DND-41 (cell line): Measurements from ENCODE around the gene ADORA3.

ENCODE experiments used
- ATAC-seq: fragments of 200-7000 bp; cut with Tn5 transposase; 3 replicates; pipeline ENCODE4 v1.9.1; 2021; ENCODE audit warnings: low read depth; ENCODE audit not compliant: insufficient read depth
- DNase-seq: peaks from one replicate; pipeline ENCODE4 v3.0.0-alpha.2; 2020
- H2AFZ ChIP-seq: 2 replicates; pipeline ENCODE4 v1.6.0; 2012; ENCODE audit warnings: low read depth, low read length
- H3K27ac ChIP-seq: 2 replicates; pipeline ENCODE4 v1.5.1; 2012; ENCODE audit warnings: low read length, inconsistent platforms
- H3K27me3 ChIP-seq: fragments of 200-600 bp; sonication (generic); 2 replicates; pipeline ENCODE4 v1.6.0; 2012; ENCODE audit warnings: low read length, mild to moderate bottlenecking, inconsistent platforms; ENCODE audit not compliant: insufficient read depth, poor library complexity
- H3K36me3 ChIP-seq: 2 replicates; pipeline ENCODE4 v1.5.1; 2012; ENCODE audit warnings: low read length, inconsistent platforms; ENCODE audit not compliant: insufficient read depth
- H3K4me1 ChIP-seq: 2 replicates; pipeline ENCODE4 v1.5.1; 2012; ENCODE audit warnings: mild to moderate bottlenecking, low read length; ENCODE audit not compliant: insufficient read depth
- H3K4me2 ChIP-seq: 2 replicates; pipeline ENCODE4 v1.6.0; 2012; ENCODE audit warnings: mild to moderate bottlenecking, moderate library complexity, low read length, inconsistent platforms; ENCODE audit not compliant: insufficient read depth
- H3K4me3 ChIP-seq, 2 experiments: fragments of 200-600 bp in 1 of 2; shearing (Covaris generic) in 1 of 2; 2 replicates each; pipeline ENCODE4 v1.5.1; 2012 to 2016; ENCODE audit warnings: inconsistent platforms in 2 of 2, low read length in 2 of 2, mild to moderate bottlenecking in 2 of 2, low read depth in 1 of 2, moderate library complexity in 1 of 2
- H3K79me2 ChIP-seq: 2 replicates; pipeline ENCODE4 v1.6.0; 2012; ENCODE audit warnings: low read length, inconsistent platforms; ENCODE audit not compliant: insufficient read depth
- H3K9ac ChIP-seq: 2 replicates; pipeline ENCODE4 v1.6.0; 2012; ENCODE audit warnings: low read depth, mild to moderate bottlenecking, inconsistent platforms, low read length, moderate library complexity
- H3K9me3 ChIP-seq: 2 replicates; pipeline ENCODE4 v1.5.1; 2012; ENCODE audit warnings: low read length, moderate library complexity, mild to moderate bottlenecking, inconsistent platforms; ENCODE audit not compliant: insufficient read depth, severe bottlenecking
- H4K20me1 ChIP-seq: 2 replicates; pipeline ENCODE4 v1.6.0; 2012; ENCODE audit warnings: low read length; ENCODE audit not compliant: insufficient read depth
- EZH2 ChIP-seq: IDR thresholded peaks from 3 replicates; pipeline ENCODE4 v1.6.1; 2012; ENCODE audit warnings: borderline replicate concordance, low read depth, mild to moderate bottlenecking, moderate library complexity, low read length, inconsistent platforms; ENCODE audit not compliant: severe bottlenecking
- TF ChIP-seq, protein P1 (sequence below): IDR thresholded peaks from 2 replicates; pipeline ENCODE4 v1.5.1; 2012; ENCODE audit warnings: borderline replicate concordance, low read length, moderate library complexity, mild to moderate bottlenecking; ENCODE audit not compliant: poor library complexity, severe bottlenecking; ENCODE audit errors: extremely low read depth

The ADORA3 gene

DNA sequence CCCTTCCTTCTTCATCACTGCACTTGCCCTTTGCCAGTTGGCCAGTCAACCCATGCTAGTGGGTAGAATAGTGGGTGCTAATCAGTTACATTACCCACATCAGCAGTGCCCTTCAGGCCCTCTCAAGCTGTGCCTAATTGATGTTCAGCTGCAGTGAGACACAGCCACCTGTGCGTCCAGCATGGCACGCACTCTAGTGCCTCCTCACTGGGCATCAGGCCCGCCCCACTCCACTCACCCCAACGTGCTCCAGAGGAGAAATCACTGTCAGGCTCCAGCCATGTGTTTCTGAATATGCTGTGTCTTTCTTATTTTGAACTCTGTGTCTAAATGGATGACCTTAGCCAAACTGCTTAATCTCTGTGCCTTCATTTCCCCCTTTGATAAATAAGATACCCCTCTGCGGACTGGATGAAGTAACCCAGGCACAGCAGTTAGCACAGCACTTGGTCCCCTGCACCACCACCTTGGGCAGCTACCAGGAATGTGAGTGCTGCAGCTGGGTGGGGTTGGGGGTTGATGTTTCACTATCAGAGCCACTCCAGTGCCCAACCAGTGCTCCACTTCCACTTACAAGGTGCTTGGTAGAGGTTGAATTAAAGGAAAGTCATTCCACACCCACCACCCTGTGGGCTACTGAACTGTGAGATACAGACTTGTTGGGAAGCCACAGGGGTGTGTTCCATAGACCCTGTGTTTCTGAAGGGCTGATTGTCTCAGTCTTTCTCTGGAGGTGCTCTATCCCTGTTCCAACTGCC is 8.9 kb upstream of the ADORA3 start:
- H3K79me2 ChIP-seq, result no peaks in the 10 kb centered on the region
- H3K4me2 ChIP-seq, result no peak overlapping the region
- no peak overlapping the region for H2AFZ ChIP-seq
- no peaks in the 10 kb centered on the region for H4K20me1 ChIP-seq
- no peaks in the 10 kb centered on the region for H3K9me3 ChIP-seq
- no peak overlapping the region for H3K9ac ChIP-seq
- H3K27ac ChIP-seq, result no peak overlapping the region
- TF ChIP-seq EZH2, result no peak
- TF ChIP-seq, protein P1, sequence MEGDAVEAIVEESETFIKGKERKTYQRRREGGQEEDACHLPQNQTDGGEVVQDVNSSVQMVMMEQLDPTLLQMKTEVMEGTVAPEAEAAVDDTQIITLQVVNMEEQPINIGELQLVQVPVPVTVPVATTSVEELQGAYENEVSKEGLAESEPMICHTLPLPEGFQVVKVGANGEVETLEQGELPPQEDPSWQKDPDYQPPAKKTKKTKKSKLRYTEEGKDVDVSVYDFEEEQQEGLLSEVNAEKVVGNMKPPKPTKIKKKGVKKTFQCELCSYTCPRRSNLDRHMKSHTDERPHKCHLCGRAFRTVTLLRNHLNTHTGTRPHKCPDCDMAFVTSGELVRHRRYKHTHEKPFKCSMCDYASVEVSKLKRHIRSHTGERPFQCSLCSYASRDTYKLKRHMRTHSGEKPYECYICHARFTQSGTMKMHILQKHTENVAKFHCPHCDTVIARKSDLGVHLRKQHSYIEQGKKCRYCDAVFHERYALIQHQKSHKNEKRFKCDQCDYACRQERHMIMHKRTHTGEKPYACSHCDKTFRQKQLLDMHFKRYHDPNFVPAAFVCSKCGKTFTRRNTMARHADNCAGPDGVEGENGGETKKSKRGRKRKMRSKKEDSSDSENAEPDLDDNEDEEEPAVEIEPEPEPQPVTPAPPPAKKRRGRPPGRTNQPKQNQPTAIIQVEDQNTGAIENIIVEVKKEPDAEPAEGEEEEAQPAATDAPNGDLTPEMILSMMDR, result no peak
- no peaks in the 10 kb centered on the region for H3K27me3 ChIP-seq
- ATAC-seq (no peak), DNase-seq (no peak)
- peaks cover 25% of the 10 kb centered on the region for H3K4me1 ChIP-seq
- no peaks in the 10 kb centered on the region for H3K36me3 ChIP-seq
- no peak overlapping the region for H3K4me3 ChIP-seq

DNA sequence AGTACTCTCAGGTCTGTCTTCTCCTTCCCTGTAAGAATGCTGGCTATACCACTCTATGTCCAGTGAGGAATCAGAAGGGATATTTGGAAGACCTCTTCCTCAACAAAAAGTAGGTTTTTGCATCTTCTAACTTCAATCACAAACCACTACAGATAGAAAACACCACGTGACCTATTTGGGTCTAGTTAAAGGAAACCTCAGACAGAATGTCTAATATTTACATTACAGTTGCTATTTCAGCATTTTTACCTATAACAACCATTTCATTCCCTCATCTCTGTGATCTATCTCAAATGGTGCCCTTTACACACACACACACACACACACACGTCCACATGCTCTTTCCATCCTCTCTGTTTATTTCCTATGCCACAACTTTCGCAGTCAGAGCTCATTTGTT is 7.9 kb upstream of the ADORA3 start:
- no peak overlapping the region for H3K4me3 ChIP-seq
- TF ChIP-seq, protein P1, result no peak
- TF ChIP-seq EZH2, result no peak
- no peak overlapping the region for H3K27ac ChIP-seq
- no peak overlapping the region for H2AFZ ChIP-seq
- ATAC-seq, result no peak
- no peak for DNase-seq
- H4K20me1 ChIP-seq, result no peaks in the 10 kb centered on the region
- H3K9ac ChIP-seq, result no peak overlapping the region
- H3K4me2 ChIP-seq, result no peak overlapping the region
- H3K36me3 ChIP-seq, result no peaks in the 10 kb centered on the region
- H3K4me1 ChIP-seq, result peaks cover 24% of the 10 kb centered on the region
- H3K9me3 ChIP-seq, result no peaks in the 10 kb centered on the region
- no peaks in the 10 kb centered on the region for H3K27me3 ChIP-seq
- no peaks in the 10 kb centered on the region for H3K79me2 ChIP-seq

DNA sequence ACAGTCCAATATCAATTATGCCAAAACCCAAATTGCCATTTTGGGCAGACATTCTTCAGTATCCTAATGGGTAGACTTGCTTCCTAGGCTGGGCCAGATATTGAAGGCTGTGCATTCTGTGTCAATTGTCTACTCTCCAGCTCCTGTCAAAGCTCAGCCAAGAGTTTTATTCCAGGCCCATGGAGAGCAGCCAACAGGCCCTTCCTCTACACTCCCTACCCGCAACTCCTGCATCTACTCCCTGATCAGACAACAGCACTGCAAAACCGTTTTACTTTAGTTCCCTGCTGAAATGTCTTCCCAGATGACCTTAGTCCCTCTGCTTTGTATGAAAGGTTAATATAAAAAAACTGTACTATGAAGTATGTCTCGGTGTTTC is 6.6 kb upstream of the ADORA3 start:
- Histone ChIP-seq H2AFZ (no peak overlapping the region), H3K27me3 (no peaks in the 10 kb centered on the region), H3K9me3 (no peaks in the 10 kb centered on the region), H3K27ac (no peak overlapping the region), H3K9ac (no peak overlapping the region), H3K4me3 (no peak overlapping the region), H3K4me2 (no peak overlapping the region), H3K36me3 (no peaks in the 10 kb centered on the region), H3K79me2 (no peaks in the 10 kb centered on the region), H3K4me1 (peaks cover 24% of the 10 kb centered on the region), H4K20me1 (no peaks in the 10 kb centered on the region)
- DNase-seq, result no peak
- TF ChIP-seq EZH2, result no peak
- TF ChIP-seq, protein P1, result no peak
- ATAC-seq, result no peak
